HG02798 (cell line): ENCODE results near the gene PEX11B.
"Not testable (repeated sequence)": the region's sequence is repeated elsewhere in the genome, so short reads cannot be mapped to it uniquely, and the experiment has no call there.

Source experiments
- ATAC-seq: cut with Tn5 transposase; IDR thresholded peaks from one replicate; pipeline ENCODE4 v1.9.1; 2021; ENCODE audit warnings: mild to moderate bottlenecking; ENCODE audit not compliant: unreplicated experiment, poor library complexity

The PEX11B gene

DNA sequence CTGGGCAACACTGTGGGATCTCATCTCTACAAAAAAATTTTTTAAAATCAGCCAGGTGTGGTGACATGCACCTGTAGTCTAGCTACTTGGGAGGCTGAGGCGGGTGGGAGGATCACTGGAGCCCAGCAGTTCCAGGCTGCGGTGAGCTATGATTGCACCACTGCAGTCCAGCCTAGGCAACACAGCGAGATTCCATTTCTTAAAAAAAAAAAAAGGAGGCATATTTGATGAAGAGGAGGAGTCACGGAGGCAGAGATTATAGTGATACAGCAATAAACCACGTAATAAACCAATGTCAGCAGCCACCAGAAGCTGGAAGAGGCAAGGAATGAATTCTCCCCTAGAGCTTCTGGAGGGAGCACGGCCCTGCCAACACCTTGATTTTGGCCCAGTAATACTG, 35.3 kb upstream of the PEX11B start:
- no peak for ATAC-seq

GRCh38 chr1:145952903-145953302, 34.4 kb upstream of the PEX11B start:
- ATAC-seq, result no peak

DNA sequence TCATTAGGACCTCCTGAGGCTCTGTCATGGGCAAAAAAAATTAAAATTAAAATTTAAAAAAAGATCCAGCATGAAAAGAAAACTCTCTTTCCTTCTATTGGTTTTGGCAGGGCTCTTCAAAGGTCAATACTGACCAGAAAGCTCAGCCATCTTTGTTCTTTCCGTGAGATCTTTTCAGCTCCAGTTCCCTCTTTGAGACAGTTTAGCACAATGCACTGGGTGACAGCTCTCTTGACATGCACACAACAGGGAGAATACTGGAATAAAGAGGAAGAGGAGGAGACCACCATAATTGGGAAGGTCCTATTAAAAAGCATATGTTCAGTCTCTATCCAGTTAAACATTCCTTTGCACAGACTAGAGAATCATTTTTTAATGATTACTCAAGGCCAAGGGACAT, 33.0 kb upstream of the PEX11B start:
- ATAC-seq, result no peak

- ATAC-seq, result no peak
Measured at GRCh38 chr1:145949219-145949618, 30.7 kb upstream of the PEX11B start.

DNA sequence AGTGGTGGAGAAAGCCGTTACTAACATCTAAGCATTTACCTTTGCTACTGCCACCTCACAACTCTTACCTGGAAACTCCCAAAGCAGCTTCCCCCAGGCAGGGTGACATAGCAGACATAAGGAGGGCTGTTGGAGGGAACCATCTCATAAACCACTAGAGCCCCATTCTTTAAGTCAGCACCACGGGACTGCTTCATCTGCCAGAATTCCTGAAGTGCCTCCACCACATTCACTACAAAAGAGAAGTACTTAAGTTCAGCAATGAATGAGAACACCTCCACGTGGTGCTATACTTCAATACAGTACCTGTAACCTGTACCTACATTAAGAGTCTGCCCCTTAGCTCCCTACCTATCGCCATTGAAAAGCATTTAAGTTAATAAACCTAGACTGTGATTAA, 29.0 kb upstream of the PEX11B start:
- ATAC-seq, result no peak

GRCh38 chr1:145946477-145946986, 28.0 kb upstream of the PEX11B start:
- no peak for ATAC-seq

GRCh38 chr1:145944532-145944931, 26.0 kb upstream of the PEX11B start:
- ATAC-seq, result no peak

GRCh38 chr1:145942871-145943270, 24.4 kb upstream of the PEX11B start:
- no peak for ATAC-seq

DNA sequence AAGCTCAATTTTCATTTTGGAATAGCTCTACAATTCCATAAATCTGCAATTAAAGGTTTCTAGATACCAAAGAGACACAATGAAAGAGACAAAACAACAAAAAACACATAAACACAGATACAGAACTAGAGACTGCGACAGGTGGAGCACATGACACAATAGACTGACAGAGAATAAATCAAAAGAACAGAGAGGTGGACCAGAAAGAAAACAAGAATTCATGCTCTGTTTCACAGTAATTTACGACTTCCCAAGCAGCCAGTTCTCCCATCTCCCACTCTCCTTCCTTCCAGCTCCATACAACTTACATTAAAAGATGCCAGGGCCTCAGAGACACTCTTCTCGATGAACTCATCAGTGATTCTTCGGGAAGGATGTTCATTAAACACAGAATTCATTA, 23.9 kb upstream of the PEX11B start:
- no peak for ATAC-seq

- no peak for ATAC-seq
Measured at GRCh38 chr1:145937436-145937835, 18.9 kb upstream of the PEX11B start.

DNA sequence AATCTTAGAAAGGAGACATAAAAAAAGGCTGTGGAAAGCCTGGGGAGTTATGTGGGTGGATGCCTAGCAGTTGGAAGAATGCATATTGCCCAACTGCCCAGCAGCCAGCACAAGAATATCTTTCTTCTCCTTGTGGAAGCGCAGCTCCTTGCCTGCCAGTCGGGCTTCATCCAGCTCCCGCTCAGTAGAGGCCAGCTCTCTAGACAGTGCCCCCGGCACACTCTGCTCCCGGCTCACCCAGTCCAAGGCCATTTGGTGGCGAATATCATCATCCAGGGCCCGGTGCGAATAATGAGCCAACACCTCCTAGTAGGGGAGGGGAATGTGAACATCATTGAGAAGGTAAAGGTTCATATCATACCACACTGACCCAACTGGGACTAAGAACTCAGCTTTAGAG, 17.7 kb upstream of the PEX11B start:
- ATAC-seq, result no peak

- ATAC-seq, result no peak
Measured at GRCh38 chr1:145935708-145936107, 17.2 kb upstream of the PEX11B start.

- ATAC-seq, result not testable (repeated sequence)
Measured at GRCh38 chr1:145932522-145933009, 14.0 kb upstream of the PEX11B start.

- no peak for ATAC-seq
Measured at GRCh38 chr1:145927916-145928643, 9.6 kb upstream of the PEX11B start.

GRCh38 chr1:145927063-145927886, 8.8 kb upstream of the PEX11B start, which contains the start of gene RBM8A:
Gene RBM8A, minus strand, starts transcription at chr1:145927484. Its CDS starts 58 bp downstream, at chr1:145927426.
- ATAC-seq, result peak; percentile 98

DNA sequence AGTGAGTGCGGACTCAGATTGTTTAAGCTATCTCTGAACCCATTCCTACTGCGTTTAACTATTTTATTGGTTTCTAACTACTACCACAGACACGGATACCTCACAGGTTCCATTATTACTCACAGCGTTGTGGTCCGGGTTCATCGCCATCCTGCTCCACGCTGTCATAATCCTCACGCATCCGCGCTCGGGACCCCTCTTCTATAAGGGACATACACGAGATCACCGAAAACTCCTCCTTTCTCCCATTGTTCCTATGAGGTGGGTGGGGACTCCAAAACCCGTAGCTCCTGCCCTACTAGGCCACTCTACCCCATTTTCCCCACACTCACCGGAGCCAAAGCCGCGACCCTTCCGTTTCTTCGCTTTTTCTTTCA, 8.2 kb upstream of the PEX11B start:
- no peak for ATAC-seq

GRCh38 chr1:145922266-145922665, 3.7 kb upstream of the PEX11B start:
- no peak for ATAC-seq

DNA sequence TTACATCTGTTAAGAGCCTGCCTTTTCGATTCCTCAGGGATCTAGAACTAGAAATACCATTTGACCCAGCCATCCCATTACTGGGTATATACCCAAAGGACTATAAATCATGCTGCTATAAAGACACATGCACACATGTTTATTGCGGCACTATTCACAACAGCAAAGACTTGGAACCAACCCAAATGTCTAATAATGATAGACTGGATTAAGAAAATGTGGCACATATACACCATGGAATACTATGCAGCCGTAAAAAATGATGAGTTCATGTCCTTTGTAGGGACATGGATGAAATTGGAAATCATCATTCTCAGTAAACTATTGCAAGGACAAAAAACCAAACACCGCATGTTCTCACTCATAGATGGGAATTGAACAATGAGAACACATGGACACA, 1.8 kb upstream of the PEX11B start:
- ATAC-seq, result not testable (repeated sequence)

- ATAC-seq, result no peak
Measured at GRCh38 chr1:145918992-145919939, 749 bp upstream of the PEX11B start.

DNA sequence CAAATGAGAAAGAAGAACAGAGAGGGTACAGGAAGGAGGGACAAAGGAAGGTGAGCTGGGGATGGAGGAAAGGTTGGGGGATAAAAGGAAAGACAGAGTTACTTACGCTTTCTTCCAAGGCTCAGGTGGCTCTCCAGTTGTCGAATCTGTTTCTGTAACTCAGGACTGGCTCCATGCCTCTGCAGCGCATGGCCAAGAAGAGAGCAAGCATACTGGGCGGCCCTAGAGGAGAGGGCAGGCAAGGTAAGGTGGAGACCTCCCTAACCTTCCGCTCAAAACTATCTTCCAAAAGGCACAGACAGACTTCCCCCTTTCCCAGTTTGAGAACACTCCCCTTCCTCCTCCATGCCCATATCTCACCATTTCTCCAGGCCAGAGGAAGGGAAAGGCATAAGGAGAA, 922 bp downstream of the PEX11B start:
- ATAC-seq, result no peak
